ENCODE data around the gene IL19. TPM values are rescaled to one million over a fixed set of nuclear protein-coding genes. Genes with fewer than 3 reads are reported as not detected.

Gene IL19
- total and polyA plus RNA-seq, 5 donors from 2014 or later = not detected

GRCh38 chr1:206735553-206736031 lies 35.0 kb upstream of the IL19 start:
- DNase-seq = no peak
- H3K4me1 ChIP-seq (ENCODE audit: control insufficient read depth, insufficient read depth, low read length, poor library complexity, severe bottlenecking) = peaks cover 61% of the 10 kb centered on the region
- H3K27ac ChIP-seq (ENCODE audit: insufficient read depth, low read length, poor library complexity, severe bottlenecking) = peak overlapping the region; percentile 30
- no peak overlapping the region for H3K4me3 ChIP-seq (ENCODE audit: low read depth, low read length)
- no peaks in the 10 kb centered on the region for H3K9me3 ChIP-seq (ENCODE audit: control insufficient read depth in 2 of 2, low read length in 2 of 2)
- peaks cover 18% of the 10 kb centered on the region for H3K36me3 Mint-ChIP-seq
- peaks cover 14 to 71% (median 51%) of the 10 kb centered on the region in 4 donors for H3K4me1 Mint-ChIP-seq
- no peaks in the 10 kb centered on the region for H3K27me3 Mint-ChIP-seq
- H3K4me3 Mint-ChIP-seq = peak overlapping the region in 1 of 4 donors; percentile 43
- peaks cover 31% of the 10 kb centered on the region for H3K36me3 ChIP-seq (ENCODE audit: control insufficient read depth, insufficient read depth, low read length)
- no peaks in the 10 kb centered on the region for H3K27me3 ChIP-seq (ENCODE audit: control insufficient read depth, insufficient read depth, low read length)
- peak overlapping the region; percentile 56 to 94 (median 84) for H3K27ac Mint-ChIP-seq
- ATAC-seq (ENCODE audit: low read depth in 2 of 2) = no peak
- no peaks in the 10 kb centered on the region for H3K9me3 Mint-ChIP-seq

- no peaks in the 10 kb centered on the region for H3K9me3 ChIP-seq (ENCODE audit: control insufficient read depth in 2 of 2, low read length in 2 of 2)
- no peaks in the 10 kb centered on the region for H3K9me3 Mint-ChIP-seq
- H3K4me3 ChIP-seq (ENCODE audit: low read depth, low read length) = no peak overlapping the region
- peaks cover 62% of the 10 kb centered on the region for H3K4me1 ChIP-seq (ENCODE audit: control insufficient read depth, insufficient read depth, low read length, poor library complexity, severe bottlenecking)
- H3K27ac ChIP-seq (ENCODE audit: insufficient read depth, low read length, poor library complexity, severe bottlenecking) = peak overlapping the region; percentile 60
- H3K27ac Mint-ChIP-seq = peak overlapping the region; percentile 78 to 94 (median 84)
- H3K36me3 Mint-ChIP-seq = peaks cover 15% of the 10 kb centered on the region
- peaks cover 14 to 77% (median 58%) of the 10 kb centered on the region in 4 donors for H3K4me1 Mint-ChIP-seq
- no peaks in the 10 kb centered on the region for H3K27me3 ChIP-seq (ENCODE audit: control insufficient read depth, insufficient read depth, low read length)
- peaks cover 16% of the 10 kb centered on the region for H3K36me3 ChIP-seq (ENCODE audit: control insufficient read depth, insufficient read depth, low read length)
- no peaks in the 10 kb centered on the region for H3K27me3 Mint-ChIP-seq
- DNase-seq (peak; percentile 16 to 41 (median 29)), ATAC-seq (ENCODE audit: low read depth in 2 of 2) (peak; percentile 37 to 46)
- H3K4me3 Mint-ChIP-seq = peak overlapping the region; percentile 17 to 79 (median 52)
These were observed 33.5 kb upstream of the IL19 start for GRCh38 chr1:206736878-206737728.

- Histone ChIP-seq H3K36me3 (ENCODE audit: control insufficient read depth, insufficient read depth, low read length) (peaks cover 10% of the 10 kb centered on the region), H3K4me1 (ENCODE audit: control insufficient read depth, insufficient read depth, low read length, poor library complexity, severe bottlenecking) (peaks cover 62% of the 10 kb centered on the region), H3K9me3 (ENCODE audit: control insufficient read depth in 2 of 2, low read length in 2 of 2) (no peaks in the 10 kb centered on the region), H3K4me3 (ENCODE audit: low read depth, low read length) (no peak overlapping the region), H3K27ac (ENCODE audit: insufficient read depth, low read length, poor library complexity, severe bottlenecking) (peak overlapping the region; percentile 60), H3K27me3 (ENCODE audit: control insufficient read depth, insufficient read depth, low read length) (no peaks in the 10 kb centered on the region)
- peak overlapping the region; percentile 78 to 94 (median 84) for H3K27ac Mint-ChIP-seq
- peak overlapping the region in 3 of 4 donors; percentile 11 to 79 (median 59) for H3K4me3 Mint-ChIP-seq
- ATAC-seq (ENCODE audit: low read depth in 2 of 2) = no peak
- H3K27me3 Mint-ChIP-seq = no peaks in the 10 kb centered on the region
- no peak for DNase-seq
- H3K9me3 Mint-ChIP-seq = no peaks in the 10 kb centered on the region
- H3K4me1 Mint-ChIP-seq = peaks cover 14 to 75% (median 58%) of the 10 kb centered on the region in 4 donors
- H3K36me3 Mint-ChIP-seq = peaks cover 9% of the 10 kb centered on the region
These were observed 32.8 kb upstream of the IL19 start for GRCh38 chr1:206737729-206738201.

GRCh38 chr1:206738370-206739366 lies 31.9 kb upstream of the IL19 start:
- Mint-ChIP-seq H3K27ac (peak overlapping the region; percentile 34 to 96 (median 84)), H3K36me3 (peaks cover under 1% of the 10 kb centered on the region), H3K9me3 (no peaks in the 10 kb centered on the region), H3K4me1 (peaks cover 18 to 81% (median 61%) of the 10 kb centered on the region in 4 donors), H3K27me3 (no peaks in the 10 kb centered on the region), H3K4me3 (peak overlapping the region in 2 of 4 donors; percentile 44 to 67)
- no peaks in the 10 kb centered on the region for H3K27me3 ChIP-seq (ENCODE audit: control insufficient read depth, insufficient read depth, low read length)
- ATAC-seq (ENCODE audit: low read depth in 2 of 2) = no peak
- no peaks in the 10 kb centered on the region for H3K9me3 ChIP-seq (ENCODE audit: control insufficient read depth in 2 of 2, low read length in 2 of 2)
- DNase-seq = peak in 1 of 3 donors; percentile 29
- peaks cover 2% of the 10 kb centered on the region for H3K36me3 ChIP-seq (ENCODE audit: control insufficient read depth, insufficient read depth, low read length)
- peaks cover 62% of the 10 kb centered on the region for H3K4me1 ChIP-seq (ENCODE audit: control insufficient read depth, insufficient read depth, low read length, poor library complexity, severe bottlenecking)
- H3K27ac ChIP-seq (ENCODE audit: insufficient read depth, low read length, poor library complexity, severe bottlenecking) = peak overlapping the region; percentile 48
- peak overlapping the region; percentile 26 for H3K4me3 ChIP-seq (ENCODE audit: low read depth, low read length)

GRCh38 chr1:206739411-206740076 lies 31.0 kb upstream of the IL19 start:
- H3K27me3 Mint-ChIP-seq = no peaks in the 10 kb centered on the region
- Histone ChIP-seq H3K9me3 (ENCODE audit: control insufficient read depth in 2 of 2, low read length in 2 of 2) (no peaks in the 10 kb centered on the region), H3K27me3 (ENCODE audit: control insufficient read depth, insufficient read depth, low read length) (no peaks in the 10 kb centered on the region), H3K27ac (ENCODE audit: insufficient read depth, low read length, poor library complexity, severe bottlenecking) (peak overlapping the region; percentile 48), H3K4me1 (ENCODE audit: control insufficient read depth, insufficient read depth, low read length, poor library complexity, severe bottlenecking) (peaks cover 60% of the 10 kb centered on the region), H3K36me3 (ENCODE audit: control insufficient read depth, insufficient read depth, low read length) (no peaks in the 10 kb centered on the region), H3K4me3 (ENCODE audit: low read depth, low read length) (peak overlapping the region; percentile 26)
- H3K27ac Mint-ChIP-seq = peak overlapping the region; percentile 60 to 96 (median 84)
- DNase-seq = peak in 2 of 3 donors; percentile 45 to 60
- no peaks in the 10 kb centered on the region for H3K9me3 Mint-ChIP-seq
- H3K4me1 Mint-ChIP-seq = peaks cover 20 to 78% (median 63%) of the 10 kb centered on the region in 4 donors
- no peaks in the 10 kb centered on the region for H3K36me3 Mint-ChIP-seq
- ATAC-seq (ENCODE audit: low read depth in 2 of 2) = peak; percentile 57 to 63
- peak overlapping the region in 2 of 4 donors; percentile 9 to 67 for H3K4me3 Mint-ChIP-seq

- Histone ChIP-seq H3K36me3 (ENCODE audit: control insufficient read depth, insufficient read depth, low read length) (no peaks in the 10 kb centered on the region), H3K4me3 (ENCODE audit: low read depth, low read length) (no peak overlapping the region), H3K9me3 (ENCODE audit: control insufficient read depth in 2 of 2, low read length in 2 of 2) (no peaks in the 10 kb centered on the region), H3K4me1 (ENCODE audit: control insufficient read depth, insufficient read depth, low read length, poor library complexity, severe bottlenecking) (peaks cover 52% of the 10 kb centered on the region), H3K27ac (ENCODE audit: insufficient read depth, low read length, poor library complexity, severe bottlenecking) (no peak overlapping the region), H3K27me3 (ENCODE audit: control insufficient read depth, insufficient read depth, low read length) (no peaks in the 10 kb centered on the region)
- Mint-ChIP-seq H3K36me3 (no peaks in the 10 kb centered on the region), H3K9me3 (no peaks in the 10 kb centered on the region), H3K27me3 (no peaks in the 10 kb centered on the region), H3K4me3 (no peak overlapping the region), H3K27ac (peak overlapping the region in 2 of 3 donors; percentile 35 to 51), H3K4me1 (peaks cover 18 to 73% (median 58%) of the 10 kb centered on the region in 4 donors)
- DNase-seq (no peak), ATAC-seq (ENCODE audit: low read depth in 2 of 2) (no peak)
These were observed 29.4 kb upstream of the IL19 start for GRCh38 chr1:206741142-206741701.
